ENCODE measurements around the gene TMED10. TPM values are rescaled to one million over a fixed set of nuclear protein-coding genes. Genes with fewer than 3 reads are reported as not detected.

TMED10 gene
- polyA plus RNA-seq, 1 donor from 2014 or later: 146 TPM

GRCh38 chr14:75139185-75139584, 37.2 kb downstream of the TMED10 start:
- H3K4me3 ChIP-seq (ENCODE audit: low read length): no peak overlapping the region
- no peak for TF ChIP-seq EP300 (conservative IDR thresholded peaks at IDR 0.05; ENCODE audit: poor library complexity, severe bottlenecking)
- TF ChIP-seq CTCF (IDR thresholded peaks at IDR 0.05; ENCODE audit: poor library complexity, severe bottlenecking): no peak
- TF ChIP-seq TAF1 (IDR thresholded peaks at IDR 0.05; ENCODE audit: low read depth): no peak
- TF ChIP-seq SMC3 (conservative IDR thresholded peaks at IDR 0.05; ENCODE audit: poor library complexity): no peak
- no peak overlapping the region for H3K27ac ChIP-seq (ENCODE audit: low read length)
- H3K79me2 ChIP-seq (replicated peaks; ENCODE audit: insufficient read depth, low read length): no peaks in the 10 kb centered on the region
- H2AFZ ChIP-seq (ENCODE audit: low read depth, low read length): no peak overlapping the region
- H3K9ac ChIP-seq (ENCODE audit: low read length): no peak overlapping the region
- no peaks in the 10 kb centered on the region for H3F3A ChIP-seq (ENCODE audit: insufficient read depth, low read length, poor library complexity, severe bottlenecking)
- no peaks in the 10 kb centered on the region for H4K20me1 ChIP-seq (ENCODE audit: insufficient read depth)
- H3K4me2 ChIP-seq (ENCODE audit: low read length): no peak overlapping the region
- no peaks in the 10 kb centered on the region for H3K9me3 ChIP-seq (ENCODE audit: low read length)
- H3K27me3 ChIP-seq (ENCODE audit: insufficient read depth, low read depth, low read length): no peaks in the 10 kb centered on the region
- H3K36me3 ChIP-seq (ENCODE audit: insufficient read depth, low read length): peaks cover 6% of the 10 kb centered on the region
- no peaks in the 10 kb centered on the region for H3K9me2 ChIP-seq (ENCODE audit: insufficient read depth, low read length)

GRCh38 chr14:75138492-75138891, 37.9 kb downstream of the TMED10 start:
- TF ChIP-seq TAF1 (IDR thresholded peaks at IDR 0.05; ENCODE audit: low read depth) (no peak), SMC3 (conservative IDR thresholded peaks at IDR 0.05; ENCODE audit: poor library complexity) (no peak), EZH2 (IDR thresholded peaks at IDR 0.05; ENCODE audit: borderline replicate concordance, insufficient read depth, low read length, poor library complexity, severe bottlenecking) (no peak), RAD21 (conservative IDR thresholded peaks at IDR 0.05) (no peak)
- H3K4me2 ChIP-seq (ENCODE audit: low read length): no peak overlapping the region
- H3K4me3 ChIP-seq (ENCODE audit: low read length): no peak overlapping the region
- H3K9me2 ChIP-seq (ENCODE audit: insufficient read depth, low read length): no peaks in the 10 kb centered on the region
- no peak overlapping the region for H3K9ac ChIP-seq (ENCODE audit: low read length)
- H4K20me1 ChIP-seq (ENCODE audit: insufficient read depth): no peaks in the 10 kb centered on the region
- peaks cover 13% of the 10 kb centered on the region for H3K36me3 ChIP-seq (ENCODE audit: insufficient read depth, low read length)
- no peak overlapping the region for H3K27ac ChIP-seq (ENCODE audit: low read length)
- H3K9me3 ChIP-seq (ENCODE audit: low read length): no peaks in the 10 kb centered on the region
- H3F3A ChIP-seq (ENCODE audit: insufficient read depth, low read length, poor library complexity, severe bottlenecking): no peaks in the 10 kb centered on the region
- no peaks in the 10 kb centered on the region for H3K27me3 ChIP-seq (ENCODE audit: insufficient read depth, low read depth, low read length)
- no peaks in the 10 kb centered on the region for H3K79me2 ChIP-seq (replicated peaks; ENCODE audit: insufficient read depth, low read length)
- no peak overlapping the region for H2AFZ ChIP-seq (ENCODE audit: low read depth, low read length)

GRCh38 chr14:75134644-75135043, 41.8 kb downstream of the TMED10 start:
- H3K9ac ChIP-seq (ENCODE audit: low read length): no peak overlapping the region
- no peaks in the 10 kb centered on the region for H4K20me1 ChIP-seq (ENCODE audit: insufficient read depth)

More at GRCh38 chr14:75134644-75135043, 41.8 kb downstream of the TMED10 start:
- Histone ChIP-seq H3K4me3 (ENCODE audit: low read length) (no peak overlapping the region), H2AFZ (ENCODE audit: low read depth, low read length) (no peak overlapping the region), H3K9me2 (ENCODE audit: insufficient read depth, low read length) (no peaks in the 10 kb centered on the region), H3K4me2 (ENCODE audit: low read length) (no peak overlapping the region), H3K36me3 (ENCODE audit: insufficient read depth, low read length) (peaks cover 15% of the 10 kb centered on the region), H3K27ac (ENCODE audit: low read length) (no peak overlapping the region), H3F3A (ENCODE audit: insufficient read depth, low read length, poor library complexity, severe bottlenecking) (no peaks in the 10 kb centered on the region), H3K79me2 (replicated peaks; ENCODE audit: insufficient read depth, low read length) (no peaks in the 10 kb centered on the region), H3K27me3 (ENCODE audit: insufficient read depth, low read depth, low read length) (no peaks in the 10 kb centered on the region), H3K9me3 (ENCODE audit: low read length) (no peaks in the 10 kb centered on the region)
- TF ChIP-seq EP300 (conservative IDR thresholded peaks at IDR 0.05; ENCODE audit: poor library complexity, severe bottlenecking) (no peak), CTCF (IDR thresholded peaks at IDR 0.05; ENCODE audit: poor library complexity, severe bottlenecking) (no peak), POLR2AphosphoS5 (IDR thresholded peaks at IDR 0.05) (no peak)
